Choroid plexus epithelial cell (primary cell): Measurements from ENCODE around the gene TTI1.

Experiments used
- DNase-seq: peaks from one replicate; pipeline ENCODE4 v3.0.0-alpha.2; 2010; ENCODE audit warnings: low read depth
- H3K4me3 ChIP-seq: 2 replicates; pipeline ENCODE4 v1.5.1; 2011; ENCODE audit warnings: low read depth, mild to moderate bottlenecking, control low read depth, low read length, moderate library complexity
- TF ChIP-seq, protein P1 (sequence below): conservative IDR thresholded peaks from 2 replicates; pipeline ENCODE4 v1.5.1; 2011; ENCODE audit warnings: low read depth, mild to moderate bottlenecking, control low read depth, inconsistent platforms, low read length, moderate library complexity

Gene TTI1

GRCh38 chr20:37977786-37978185 lies 55.5 kb downstream of the TTI1 start:
- no peak for DNase-seq
- TF ChIP-seq, protein P1, sequence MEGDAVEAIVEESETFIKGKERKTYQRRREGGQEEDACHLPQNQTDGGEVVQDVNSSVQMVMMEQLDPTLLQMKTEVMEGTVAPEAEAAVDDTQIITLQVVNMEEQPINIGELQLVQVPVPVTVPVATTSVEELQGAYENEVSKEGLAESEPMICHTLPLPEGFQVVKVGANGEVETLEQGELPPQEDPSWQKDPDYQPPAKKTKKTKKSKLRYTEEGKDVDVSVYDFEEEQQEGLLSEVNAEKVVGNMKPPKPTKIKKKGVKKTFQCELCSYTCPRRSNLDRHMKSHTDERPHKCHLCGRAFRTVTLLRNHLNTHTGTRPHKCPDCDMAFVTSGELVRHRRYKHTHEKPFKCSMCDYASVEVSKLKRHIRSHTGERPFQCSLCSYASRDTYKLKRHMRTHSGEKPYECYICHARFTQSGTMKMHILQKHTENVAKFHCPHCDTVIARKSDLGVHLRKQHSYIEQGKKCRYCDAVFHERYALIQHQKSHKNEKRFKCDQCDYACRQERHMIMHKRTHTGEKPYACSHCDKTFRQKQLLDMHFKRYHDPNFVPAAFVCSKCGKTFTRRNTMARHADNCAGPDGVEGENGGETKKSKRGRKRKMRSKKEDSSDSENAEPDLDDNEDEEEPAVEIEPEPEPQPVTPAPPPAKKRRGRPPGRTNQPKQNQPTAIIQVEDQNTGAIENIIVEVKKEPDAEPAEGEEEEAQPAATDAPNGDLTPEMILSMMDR, result no peak
- no peak overlapping the region for H3K4me3 ChIP-seq

- no peak overlapping the region for H3K4me3 ChIP-seq
- DNase-seq, result no peak
- TF ChIP-seq, protein P1, result no peak
These were observed 55.9 kb downstream of the TTI1 start for GRCh38 chr20:37977338-37977737.

DNA sequence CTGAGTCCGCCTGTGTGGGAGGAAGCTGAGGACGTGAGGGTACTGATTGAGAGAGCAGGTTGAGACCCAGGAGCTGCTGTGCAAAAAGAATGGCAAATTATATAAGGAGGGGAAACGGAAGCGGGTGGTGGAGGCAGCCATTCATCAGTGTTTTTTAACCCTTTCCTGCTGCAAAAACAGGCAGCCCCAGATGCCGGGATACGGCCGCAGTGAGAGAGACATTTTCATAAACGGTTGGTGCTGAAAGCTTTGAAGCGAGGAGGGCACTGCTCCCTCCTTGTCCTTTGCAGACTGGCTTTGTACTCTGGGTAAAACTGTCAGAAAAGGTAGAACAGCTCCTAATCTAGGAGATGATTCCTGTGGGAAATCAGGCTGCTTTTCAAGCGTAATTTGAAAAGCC lies 56.4 kb downstream of the TTI1 start:
- TF ChIP-seq, protein P1, result no peak
- H3K4me3 ChIP-seq, result no peak overlapping the region
- DNase-seq, result no peak

- no peak for DNase-seq
- TF ChIP-seq, protein P1, result no peak
- no peak overlapping the region for H3K4me3 ChIP-seq
These were observed 60.0 kb downstream of the TTI1 start for GRCh38 chr20:37973059-37973910.

GRCh38 chr20:37972256-37973058 lies 60.8 kb downstream of the TTI1 start:
- DNase-seq, result no peak
- TF ChIP-seq, protein P1, result no peak
- no peak overlapping the region for H3K4me3 ChIP-seq

DNA sequence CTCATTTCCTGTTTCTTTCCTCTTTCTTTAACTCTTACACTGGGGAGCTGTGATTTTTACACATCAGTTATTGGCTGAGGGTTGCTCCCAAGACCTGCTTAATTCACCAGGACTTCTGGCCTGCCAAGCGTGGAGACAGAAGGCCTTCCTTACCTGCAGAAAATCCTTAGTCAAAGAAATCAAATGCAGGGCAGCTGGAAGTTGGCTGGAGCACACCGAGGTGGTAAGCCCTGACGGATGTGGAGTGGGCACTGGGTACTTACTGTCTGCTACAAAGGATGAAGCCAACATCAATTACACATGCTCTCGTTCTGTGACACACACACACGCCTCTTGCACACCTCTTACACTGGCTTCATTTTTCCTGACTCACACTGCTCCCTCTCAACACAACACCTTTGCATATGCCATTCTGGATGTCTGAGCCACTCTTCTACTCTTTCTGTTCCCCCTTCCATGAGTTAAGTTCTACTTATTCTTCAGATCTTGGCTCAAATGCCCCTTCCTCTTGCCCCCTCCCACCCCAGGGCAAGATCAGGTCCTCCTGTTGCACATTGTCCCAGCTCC lies 61.6 kb downstream of the TTI1 start:
- no peak overlapping the region for H3K4me3 ChIP-seq
- TF ChIP-seq, protein P1, result no peak
- DNase-seq, result no peak
